ENCODE measurements around the gene ZNF80. TPM values are rescaled to one million over a fixed set of nuclear protein-coding genes. Genes with fewer than 3 reads are reported as not detected.
A peak's percentile ranks its signal among the peaks of the same experiment; 100 is the strongest.

Gene ZNF80
- total and polyA plus RNA-seq, 3 experiments from 2014 or later: 0.67 to 2.3 (median 1.8) TPM

DNA sequence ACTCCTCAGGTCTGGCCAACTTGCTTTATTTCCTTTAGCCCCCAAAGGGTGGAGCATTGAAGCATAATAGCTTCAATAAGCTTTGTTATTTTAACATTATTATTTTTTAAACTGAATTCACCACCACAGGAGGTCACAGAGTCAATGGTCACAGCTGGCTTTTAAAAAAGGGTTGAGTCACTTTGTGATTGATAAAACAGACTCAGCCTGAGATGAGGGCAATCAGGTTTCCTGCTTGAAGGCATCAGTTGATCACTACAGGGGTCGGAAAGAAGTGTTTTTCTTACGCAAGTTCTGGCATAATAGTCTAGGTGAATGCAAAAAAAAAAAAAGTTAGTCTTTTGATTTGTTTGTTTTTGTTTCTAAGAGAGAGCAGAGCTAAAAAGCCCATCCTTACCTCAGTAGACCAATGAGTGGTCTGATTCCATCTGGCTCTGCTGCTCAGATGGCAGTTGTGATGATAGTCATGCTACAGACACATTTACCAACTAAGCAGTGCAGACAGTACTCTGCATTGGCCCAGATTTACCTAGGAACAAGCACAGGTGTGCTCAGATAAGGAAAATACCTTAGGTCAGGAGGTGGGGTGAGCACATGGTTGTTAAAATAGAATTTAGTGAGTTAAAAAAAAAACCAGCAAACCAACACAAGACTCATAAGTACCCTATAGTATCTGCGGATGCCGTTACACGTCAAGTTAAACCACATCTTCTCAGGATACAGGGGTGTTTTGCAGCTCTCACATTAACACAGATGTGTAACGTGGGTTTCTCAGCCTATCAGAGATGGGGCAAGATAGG lies 22.6 kb downstream of the ZNF80 start:
- Histone ChIP-seq H3K36me3 (ENCODE audit: insufficient read depth, low read length) (no peaks in the 10 kb centered on the region), H3K4me1 (ENCODE audit: insufficient read depth, low read length) (peaks cover 75% of the 10 kb centered on the region), H3K4me3 (ENCODE audit: low read length) (peak overlapping the region; percentile 61), H3K9me3 (ENCODE audit: low read length) (no peaks in the 10 kb centered on the region), H3K27me3 (ENCODE audit: insufficient read depth, low read length, poor library complexity, severe bottlenecking) (no peaks in the 10 kb centered on the region), H3K27ac (ENCODE audit: low read depth, low read length) (peak overlapping the region; percentile 90)
- Mint-ChIP-seq H3K4me1 (peaks cover 0 to 14% (median 0%) of the 10 kb centered on the region in 3 donors), H3K36me3 (peaks cover 0 to 7% (median 2%) of the 10 kb centered on the region in 3 donors), H3K27ac (no peak overlapping the region), H3K27me3 (no peaks in the 10 kb centered on the region), H3K9me3 (no peaks in the 10 kb centered on the region), H3K4me3 (no peak overlapping the region)
- CTCF ChIA-PET: interaction anchor here (1.1 to 4.4 kb wide), 21 partner anchors 9 to 207 kb away, joined by 3 to 124 read pairs (median 8); partner anchors contain the start of genes TIGIT and ZNF80
- peak; percentile 19 to 86 (median 80) for DNase-seq
- POLR2A ChIA-PET: interaction anchor here (0.5 to 3.4 kb wide), 15 partner anchors 9 to 239 kb away, joined by 3 to 119 read pairs (median 5); partner anchors contain the start of genes TIGIT and ZNF80

- Mint-ChIP-seq H3K4me3 (no peak overlapping the region), H3K27me3 (no peaks in the 10 kb centered on the region), H3K27ac (no peak overlapping the region), H3K4me1 (peaks cover 0 to 6% (median 0%) of the 10 kb centered on the region in 3 donors), H3K36me3 (peaks cover 0 to 7% (median 2%) of the 10 kb centered on the region in 3 donors), H3K9me3 (no peaks in the 10 kb centered on the region)
- peak overlapping the region; percentile 90 for H3K27ac ChIP-seq (ENCODE audit: low read depth, low read length)
- POLR2A ChIA-PET: interaction anchor here (0.6 to 3.4 kb wide), 25 partner anchors 10 to 1570 kb away, joined by 3 to 119 read pairs (median 7); partner anchors contain the start of genes TIGIT and ZNF80
- DNase-seq: peak; percentile 61 to 89 (median 80)
- H3K4me1 ChIP-seq (ENCODE audit: insufficient read depth, low read length): peaks cover 67% of the 10 kb centered on the region
- CTCF ChIA-PET: interaction anchor here (0.7 to 4.4 kb wide), 35 partner anchors 9 to 208 kb away, joined by 3 to 124 read pairs (median 5); partner anchors contain the start of genes TIGIT and ZNF80
- peak overlapping the region; percentile 61 for H3K4me3 ChIP-seq (ENCODE audit: low read length)
- no peaks in the 10 kb centered on the region for H3K27me3 ChIP-seq (ENCODE audit: insufficient read depth, low read length, poor library complexity, severe bottlenecking)
- no peaks in the 10 kb centered on the region for H3K36me3 ChIP-seq (ENCODE audit: insufficient read depth, low read length)
- H3K9me3 ChIP-seq (ENCODE audit: low read length): no peaks in the 10 kb centered on the region
Observed at GRCh38 chr3:114213627-114214541, 23.5 kb downstream of the ZNF80 start.

GRCh38 chr3:114213292-114213626 lies 24.1 kb downstream of the ZNF80 start:
- Mint-ChIP-seq H3K27ac (no peak overlapping the region), H3K36me3 (peaks cover 0 to 6% (median 2%) of the 10 kb centered on the region in 3 donors), H3K4me1 (peaks cover 0 to 3% (median 0%) of the 10 kb centered on the region in 3 donors), H3K27me3 (no peaks in the 10 kb centered on the region), H3K4me3 (no peak overlapping the region), H3K9me3 (no peaks in the 10 kb centered on the region)
- no peak for DNase-seq
- H3K9me3 ChIP-seq (ENCODE audit: low read length): no peaks in the 10 kb centered on the region
- no peaks in the 10 kb centered on the region for H3K27me3 ChIP-seq (ENCODE audit: insufficient read depth, low read length, poor library complexity, severe bottlenecking)
- peak overlapping the region; percentile 90 for H3K27ac ChIP-seq (ENCODE audit: low read depth, low read length)
- peak overlapping the region; percentile 61 for H3K4me3 ChIP-seq (ENCODE audit: low read length)
- no peaks in the 10 kb centered on the region for H3K36me3 ChIP-seq (ENCODE audit: insufficient read depth, low read length)
- ChIA-PET CTCF (interaction anchor here (0.7 to 4.4 kb wide), 33 partner anchors 9 to 209 kb away, joined by 3 to 124 read pairs (median 5); partner anchors contain the start of genes TIGIT and ZNF80), POLR2A (interaction anchor here (0.6 to 3.4 kb wide), 21 partner anchors 11 to 1570 kb away, joined by 3 to 119 read pairs (median 7); partner anchors contain the start of genes TIGIT and ZNF80)
- H3K4me1 ChIP-seq (ENCODE audit: insufficient read depth, low read length): peaks cover 61% of the 10 kb centered on the region

DNA sequence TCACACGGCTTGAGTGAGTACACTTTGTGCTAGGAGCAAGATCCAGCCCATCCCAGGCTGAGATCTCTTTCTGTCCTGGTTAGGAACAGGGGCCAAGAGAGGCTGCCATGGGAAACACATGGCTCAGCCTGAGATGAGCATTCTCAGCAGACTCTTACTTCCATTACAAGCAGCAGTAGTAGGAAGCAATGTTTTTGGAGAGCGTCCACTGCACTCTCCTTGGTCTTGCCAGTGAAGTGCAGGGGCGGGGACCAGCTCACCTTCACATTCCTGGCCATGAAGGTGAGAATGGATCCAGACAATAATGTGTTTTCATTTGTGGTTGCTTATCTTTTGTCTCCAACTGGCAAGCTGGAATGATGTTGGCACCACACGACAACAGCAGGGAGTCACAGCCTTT lies 24.7 kb downstream of the ZNF80 start:
- Histone ChIP-seq H3K27me3 (ENCODE audit: insufficient read depth, low read length, poor library complexity, severe bottlenecking) (no peaks in the 10 kb centered on the region), H3K9me3 (ENCODE audit: low read length) (no peaks in the 10 kb centered on the region), H3K36me3 (ENCODE audit: insufficient read depth, low read length) (no peaks in the 10 kb centered on the region), H3K27ac (ENCODE audit: low read depth, low read length) (peak overlapping the region; percentile 90), H3K4me3 (ENCODE audit: low read length) (peak overlapping the region; percentile 61), H3K4me1 (ENCODE audit: insufficient read depth, low read length) (peaks cover 55% of the 10 kb centered on the region)
- Mint-ChIP-seq H3K4me1 (peaks cover 0 to 3% (median 0%) of the 10 kb centered on the region in 3 donors), H3K27me3 (no peaks in the 10 kb centered on the region), H3K4me3 (no peak overlapping the region), H3K27ac (no peak overlapping the region), H3K9me3 (no peaks in the 10 kb centered on the region), H3K36me3 (peaks cover 0 to 5% (median 2%) of the 10 kb centered on the region in 3 donors)
- CTCF ChIA-PET: interaction anchor here (0.9 to 4.4 kb wide), 17 partner anchors 9 to 127 kb away, joined by 3 to 124 read pairs (median 10); partner anchors contain the start of genes TIGIT and ZNF80
- POLR2A ChIA-PET: interaction anchor here (1.0 to 3.4 kb wide), 5 partner anchors 11 to 115 kb away, joined by 7 to 119 read pairs (median 62); partner anchors contain the start of genes TIGIT and ZNF80
- DNase-seq: no peak

GRCh38 chr3:114207768-114208167 lies 29.6 kb downstream of the ZNF80 start:
- ChIA-PET POLR2A (no interaction called here), CTCF (interaction anchor here (0.8 kb wide), 1 partner anchor 83 kb away, joined by 3 read pairs; no protein-coding TSS in a partner anchor)
- Histone ChIP-seq H3K4me3 (ENCODE audit: low read length) (no peak overlapping the region), H3K9me3 (ENCODE audit: low read length) (no peaks in the 10 kb centered on the region), H3K4me1 (ENCODE audit: insufficient read depth, low read length) (peaks cover 8% of the 10 kb centered on the region), H3K36me3 (ENCODE audit: insufficient read depth, low read length) (no peaks in the 10 kb centered on the region), H3K27ac (ENCODE audit: low read depth, low read length) (no peak overlapping the region), H3K27me3 (ENCODE audit: insufficient read depth, low read length, poor library complexity, severe bottlenecking) (no peaks in the 10 kb centered on the region)
- Mint-ChIP-seq H3K4me3 (no peak overlapping the region), H3K27me3 (peaks cover 0 to 1% of the 10 kb centered on the region in 2 donors), H3K27ac (no peak overlapping the region), H3K4me1 (peaks cover 0 to 3% (median 0%) of the 10 kb centered on the region in 3 donors), H3K9me3 (no peaks in the 10 kb centered on the region), H3K36me3 (no peaks in the 10 kb centered on the region)
- DNase-seq: no peak

GRCh38 chr3:114206342-114206741 lies 31.0 kb downstream of the ZNF80 start:
- Mint-ChIP-seq H3K36me3 (peaks cover 0 to 3% (median 0%) of the 10 kb centered on the region in 3 donors), H3K4me1 (peaks cover 0 to 4% (median 3%) of the 10 kb centered on the region in 3 donors), H3K27ac (no peak overlapping the region), H3K9me3 (no peaks in the 10 kb centered on the region), H3K27me3 (peaks cover 0 to 1% of the 10 kb centered on the region in 2 donors), H3K4me3 (no peak overlapping the region)
- Histone ChIP-seq H3K9me3 (ENCODE audit: low read length) (no peaks in the 10 kb centered on the region), H3K36me3 (ENCODE audit: insufficient read depth, low read length) (no peaks in the 10 kb centered on the region), H3K4me3 (ENCODE audit: low read length) (no peak overlapping the region), H3K27me3 (ENCODE audit: insufficient read depth, low read length, poor library complexity, severe bottlenecking) (no peaks in the 10 kb centered on the region), H3K4me1 (ENCODE audit: insufficient read depth, low read length) (no peaks in the 10 kb centered on the region), H3K27ac (ENCODE audit: low read depth, low read length) (no peak overlapping the region)
- CTCF ChIA-PET: no interaction called here
- DNase-seq: no peak
- POLR2A ChIA-PET: no interaction called here

GRCh38 chr3:114205541-114205940 lies 31.8 kb downstream of the ZNF80 start:
- DNase-seq: no peak
- no peaks in the 10 kb centered on the region for H3K36me3 ChIP-seq (ENCODE audit: insufficient read depth, low read length)
- H3K27me3 ChIP-seq (ENCODE audit: insufficient read depth, low read length, poor library complexity, severe bottlenecking): no peaks in the 10 kb centered on the region
- H3K27ac ChIP-seq (ENCODE audit: low read depth, low read length): no peak overlapping the region
- Mint-ChIP-seq H3K4me3 (no peak overlapping the region), H3K36me3 (peaks cover 0 to 3% (median 0%) of the 10 kb centered on the region in 3 donors), H3K9me3 (no peaks in the 10 kb centered on the region), H3K27ac (no peak overlapping the region), H3K4me1 (peaks cover 0 to 4% (median 2%) of the 10 kb centered on the region in 3 donors), H3K27me3 (peaks cover 0 to 1% of the 10 kb centered on the region in 2 donors)
- POLR2A ChIA-PET: no interaction called here
- no peak overlapping the region for H3K4me3 ChIP-seq (ENCODE audit: low read length)
- H3K4me1 ChIP-seq (ENCODE audit: insufficient read depth, low read length): no peaks in the 10 kb centered on the region
- CTCF ChIA-PET: interaction anchor here (0.6 kb wide), 1 partner anchor 179 kb away, joined by 3 read pairs; no protein-coding TSS in a partner anchor
- no peaks in the 10 kb centered on the region for H3K9me3 ChIP-seq (ENCODE audit: low read length)

All from CD8-positive, alpha-beta memory T cell (primary cell).